Activated T-helper 1 cell treated with anti-CD3 and anti-CD28 coated beads, Interleukin-12 subunit alpha, Interleukin-12 subunit beta, Interleukin-2, Interleukin-4 antibody, amounts not matched to agents 30 ng/mL and 10 ng/mL and 1 ng/mL, durations not matched to agents 14 hours and 24 hours and 36 hours (primary cell): ENCODE measurements around the gene CD79B. TPM values are rescaled to one million over a fixed set of nuclear protein-coding genes. Genes with fewer than 3 reads are reported as not detected.

Experiments used
- DNase-seq: peaks from one replicate; pipeline ENCODE4 v3.0.0; 2021; ENCODE audit warnings: low spot score
- H3K27ac Mint-ChIP-seq: one replicate; pipeline ENCODE4 v1.8.0; 2021; ENCODE audit warnings: mild to moderate bottlenecking, mixed read lengths
- H3K27me3 Mint-ChIP-seq: one replicate; pipeline ENCODE4 v1.8.0; 2022; ENCODE audit warnings: mild to moderate bottlenecking, moderate library complexity, mixed read lengths; ENCODE audit not compliant: insufficient read depth
- H3K36me3 Mint-ChIP-seq: one replicate; pipeline ENCODE4 v1.8.0; 2021; ENCODE audit warnings: low read depth, mixed read lengths
- H3K4me1 Mint-ChIP-seq: one replicate; pipeline ENCODE4 v1.8.0; 2021; ENCODE audit warnings: low read depth, mixed read lengths
- H3K4me3 Mint-ChIP-seq: one replicate; pipeline ENCODE4 v1.8.0; 2021; ENCODE audit warnings: mild to moderate bottlenecking, moderate library complexity, mixed read lengths
- H3K9me3 Mint-ChIP-seq: one replicate; pipeline ENCODE4 v1.8.0; 2021; ENCODE audit warnings: mixed read lengths
- intact Hi-C: fragments of 100-400 bp; cut with micrococcal nuclease; formaldehyde crosslinking; loops from one replicate; pipeline ENCODE4 v1.15.1; 2024
- total RNA-seq: library from RNA; stranded (reverse); gene quantifications from 2 replicates; pipeline ENCODE4 v1.2.3, GENCODE V29; 2022

Gene CD79B
- 28.9 and 31.8 TPM in 2 replicates for total RNA-seq

- H3K27me3 Mint-ChIP-seq: peaks cover 15% of the 10 kb centered on the region
- H3K4me1 Mint-ChIP-seq: peaks cover 17% of the 10 kb centered on the region
- peak within 1 kb of the TSS; percentile 91 for H3K27ac Mint-ChIP-seq
- peaks cover 9% of the 10 kb centered on the region for H3K36me3 Mint-ChIP-seq
- intact Hi-C loops: loop anchor here (1.0 to 5.0 kb wide), 2 partner anchors 14 to 95 kb away; no protein-coding TSS in a partner anchor
- peak; percentile 22 for DNase-seq
- peak within 1 kb of the TSS; percentile 90 for H3K4me3 Mint-ChIP-seq
- H3K9me3 Mint-ChIP-seq: no peaks in the 10 kb centered on the region
Measured at GRCh38 chr17:63931981-63932561, at the start of gene CD79B. CD79B (minus strand) TSS chr17:63932331; CDS start chr17:63932261, 70 bp downstream.

- Mint-ChIP-seq H3K4me3 (no peak overlapping the region), H3K36me3 (peaks cover 7% of the 10 kb centered on the region), H3K9me3 (peaks cover 14% of the 10 kb centered on the region), H3K27me3 (peaks cover 5% of the 10 kb centered on the region), H3K27ac (no peak overlapping the region), H3K4me1 (no peaks in the 10 kb centered on the region)
- intact Hi-C loops: no loop called here
- DNase-seq: no peak
Measured at GRCh38 chr17:63978272-63979200, 46.4 kb upstream of the CD79B start.

GRCh38 chr17:63976702-63977101, 44.6 kb upstream of the CD79B start:
- H3K4me3 Mint-ChIP-seq: no peak overlapping the region
- H3K27ac Mint-ChIP-seq: no peak overlapping the region
- intact Hi-C loops: no loop called here
- H3K4me1 Mint-ChIP-seq: no peaks in the 10 kb centered on the region
- peaks cover 5% of the 10 kb centered on the region for H3K27me3 Mint-ChIP-seq
- H3K9me3 Mint-ChIP-seq: peaks cover 2% of the 10 kb centered on the region
- H3K36me3 Mint-ChIP-seq: peaks cover 2% of the 10 kb centered on the region
- DNase-seq: no peak

- H3K4me3 Mint-ChIP-seq: no peak overlapping the region
- H3K36me3 Mint-ChIP-seq: peaks cover under 1% of the 10 kb centered on the region
- intact Hi-C loops: no loop called here
- DNase-seq: no peak
- no peak overlapping the region for H3K27ac Mint-ChIP-seq
- H3K4me1 Mint-ChIP-seq: no peaks in the 10 kb centered on the region
- H3K9me3 Mint-ChIP-seq: no peaks in the 10 kb centered on the region
- peaks cover 5% of the 10 kb centered on the region for H3K27me3 Mint-ChIP-seq
Measured at GRCh38 chr17:63975541-63976092, 43.5 kb upstream of the CD79B start.

GRCh38 chr17:63974594-63975192, 42.6 kb upstream of the CD79B start:
- Mint-ChIP-seq H3K4me1 (no peaks in the 10 kb centered on the region), H3K4me3 (no peak overlapping the region), H3K27ac (no peak overlapping the region), H3K9me3 (no peaks in the 10 kb centered on the region), H3K27me3 (peaks cover 9% of the 10 kb centered on the region), H3K36me3 (no peaks in the 10 kb centered on the region)
- intact Hi-C loops: no loop called here
- no peak for DNase-seq

GRCh38 chr17:63973930-63974593, 41.9 kb upstream of the CD79B start:
- Mint-ChIP-seq H3K4me1 (no peaks in the 10 kb centered on the region), H3K36me3 (no peaks in the 10 kb centered on the region), H3K27me3 (peaks cover 11% of the 10 kb centered on the region), H3K4me3 (no peak overlapping the region), H3K9me3 (no peaks in the 10 kb centered on the region), H3K27ac (no peak overlapping the region)
- intact Hi-C loops: no loop called here
- DNase-seq: no peak

- Mint-ChIP-seq H3K27ac (no peak overlapping the region), H3K36me3 (no peaks in the 10 kb centered on the region), H3K9me3 (no peaks in the 10 kb centered on the region), H3K4me3 (no peak overlapping the region), H3K27me3 (peaks cover 18% of the 10 kb centered on the region), H3K4me1 (no peaks in the 10 kb centered on the region)
- DNase-seq: no peak
- intact Hi-C loops: no loop called here
Measured at GRCh38 chr17:63973247-63973646, 41.1 kb upstream of the CD79B start.

GRCh38 chr17:63972796-63973195, 40.7 kb upstream of the CD79B start, which contains the start of gene SCN4A:
SCN4A (minus strand) TSS chr17:63972918; CDS start chr17:63972841, 77 bp downstream.
- H3K9me3 Mint-ChIP-seq: no peaks in the 10 kb centered on the region
- no peak for DNase-seq
- no peak within 1 kb of the TSS for H3K4me3 Mint-ChIP-seq
- intact Hi-C loops: no loop called here
- H3K27me3 Mint-ChIP-seq: peaks cover 18% of the 10 kb centered on the region
- H3K4me1 Mint-ChIP-seq: no peaks in the 10 kb centered on the region
- no peaks in the 10 kb centered on the region for H3K36me3 Mint-ChIP-seq
- H3K27ac Mint-ChIP-seq: no peak within 1 kb of the TSS

GRCh38 chr17:63969278-63969677, 37.1 kb upstream of the CD79B start:
- Mint-ChIP-seq H3K36me3 (no peaks in the 10 kb centered on the region), H3K27me3 (peaks cover 15% of the 10 kb centered on the region), H3K4me1 (peaks cover 6% of the 10 kb centered on the region), H3K4me3 (no peak overlapping the region), H3K27ac (no peak overlapping the region), H3K9me3 (no peaks in the 10 kb centered on the region)
- intact Hi-C loops: no loop called here
- DNase-seq: no peak

GRCh38 chr17:63967953-63968352, 35.8 kb upstream of the CD79B start:
- DNase-seq: no peak
- no peaks in the 10 kb centered on the region for H3K36me3 Mint-ChIP-seq
- intact Hi-C loops: loop anchor here (1.0 kb wide), 1 partner anchor 17 kb away; no protein-coding TSS in a partner anchor

GRCh38 chr17:63966646-63967264, 34.6 kb upstream of the CD79B start:
- H3K27me3 Mint-ChIP-seq: peaks cover 15% of the 10 kb centered on the region
- H3K9me3 Mint-ChIP-seq: no peaks in the 10 kb centered on the region
- no peak overlapping the region for H3K4me3 Mint-ChIP-seq
- peaks cover 6% of the 10 kb centered on the region for H3K4me1 Mint-ChIP-seq
- no peaks in the 10 kb centered on the region for H3K36me3 Mint-ChIP-seq
- no peak overlapping the region for H3K27ac Mint-ChIP-seq
- no peak for DNase-seq
- intact Hi-C loops: loop anchor here (1.0 kb wide), 1 partner anchor 19 kb away; no protein-coding TSS in a partner anchor

More at GRCh38 chr17:63967953-63968352, 35.8 kb upstream of the CD79B start:
- peaks cover 15% of the 10 kb centered on the region for H3K27me3 Mint-ChIP-seq
- no peak overlapping the region for H3K27ac Mint-ChIP-seq
- H3K4me1 Mint-ChIP-seq: peaks cover 6% of the 10 kb centered on the region
- no peaks in the 10 kb centered on the region for H3K9me3 Mint-ChIP-seq
- no peak overlapping the region for H3K4me3 Mint-ChIP-seq

- Mint-ChIP-seq H3K36me3 (no peaks in the 10 kb centered on the region), H3K4me1 (peaks cover 6% of the 10 kb centered on the region), H3K27me3 (peaks cover 2% of the 10 kb centered on the region), H3K27ac (no peak overlapping the region), H3K9me3 (no peaks in the 10 kb centered on the region), H3K4me3 (no peak overlapping the region)
- intact Hi-C loops: no loop called here
- DNase-seq: no peak
Measured at GRCh38 chr17:63963123-63963522, 31.0 kb upstream of the CD79B start.
